PC-9 (cell line): ENCODE measurements around the gene CHIT1.

Source experiments
- CTCF ChIP-seq: fragments of 200-600 bp; sonication (generic); conservative IDR thresholded peaks from 2 replicates; pipeline ENCODE4 v1.6.1; 2017; ENCODE audit warnings: mixed run types, antibody characterized with exemption, mild to moderate bottlenecking, moderate library complexity
- EZH2 ChIP-seq: fragments of 200-600 bp; sonication (generic); IDR thresholded peaks from 2 replicates; pipeline ENCODE4 v1.8.0; 2017; ENCODE audit warnings: antibody characterized with exemption, low read depth

GRCh38 chr1:203207751-203208150 is 21.7 kb downstream of the CHIT1 start:
- TF ChIP-seq CTCF (no peak), EZH2 (no peak)
